HG03520 (cell line): Measurements from ENCODE around the gene KLHL42.
A peak's percentile ranks its signal among the peaks of the same experiment; 100 is the strongest.
"Not testable (repeated sequence)": the region's sequence is repeated elsewhere in the genome, so short reads cannot be mapped to it uniquely, and the experiment has no call there.

Experiments
- ATAC-seq: cut with Tn5 transposase; IDR thresholded peaks from one replicate; pipeline ENCODE4 v1.9.1; 2021; ENCODE audit warnings: mild to moderate bottlenecking, moderate library complexity; ENCODE audit not compliant: unreplicated experiment

Gene KLHL42

GRCh38 chr12:27814851-27815591, 35.0 kb downstream of the KLHL42 start:
- no peak for ATAC-seq

GRCh38 chr12:27817766-27818165, 37.7 kb downstream of the KLHL42 start:
- no peak for ATAC-seq

GRCh38 chr12:27818401-27818918, 38.4 kb downstream of the KLHL42 start:
- ATAC-seq: no peak

GRCh38 chr12:27820564-27820963, 40.5 kb downstream of the KLHL42 start:
- ATAC-seq: no peak

- no peak for ATAC-seq
Measured at GRCh38 chr12:27821259-27821973, 41.4 kb downstream of the KLHL42 start.

- ATAC-seq: peak; percentile 71
Measured at GRCh38 chr12:27822076-27822712, 42.2 kb downstream of the KLHL42 start.

GRCh38 chr12:27823038-27823437, 43.0 kb downstream of the KLHL42 start:
- no peak for ATAC-seq

- peak; percentile 63 for ATAC-seq
Measured at GRCh38 chr12:27824126-27824842, 44.3 kb downstream of the KLHL42 start.

- no peak for ATAC-seq
Measured at GRCh38 chr12:27826076-27826475, 46.0 kb downstream of the KLHL42 start.

GRCh38 chr12:27828196-27828595, 48.2 kb downstream of the KLHL42 start:
- no peak for ATAC-seq

GRCh38 chr12:27838543-27839185, 58.6 kb downstream of the KLHL42 start:
- ATAC-seq: no peak

GRCh38 chr12:27840229-27840999, 60.4 kb downstream of the KLHL42 start:
- ATAC-seq: no peak

GRCh38 chr12:27841392-27841882, 61.4 kb downstream of the KLHL42 start:
- ATAC-seq: no peak

- ATAC-seq: no peak
Measured at GRCh38 chr12:27843714-27844245, 63.7 kb downstream of the KLHL42 start.

GRCh38 chr12:27844366-27845090, 64.5 kb downstream of the KLHL42 start:
- no peak for ATAC-seq

GRCh38 chr12:27845187-27845586, 65.2 kb downstream of the KLHL42 start:
- ATAC-seq: no peak

GRCh38 chr12:27845706-27846105, 65.7 kb downstream of the KLHL42 start:
- not testable (repeated sequence) for ATAC-seq

- ATAC-seq: not testable (repeated sequence)
Measured at GRCh38 chr12:27847293-27847692, 67.3 kb downstream of the KLHL42 start.

GRCh38 chr12:27851311-27851710, 71.3 kb downstream of the KLHL42 start:
- no peak for ATAC-seq
